Measurements from ENCODE around the gene CYP2J2. TPM values are rescaled to one million over a fixed set of nuclear protein-coding genes. Genes with fewer than 3 reads are reported as not detected.
"Not testable (repeated sequence)": the region's sequence is repeated elsewhere in the genome, so short reads cannot be mapped to it uniquely, and the experiment has no call there.

CYP2J2 gene
- total RNA-seq, 1 donor from 2014 or later, result 1.8 TPM

- H3K27me3 Mint-ChIP-seq (ENCODE audit: low read depth, unreplicated experiment), result peaks cover 17% of the 10 kb centered on the region
- H3K9ac ChIP-seq (ENCODE audit: low read length), result no peak overlapping the region
These were observed 1.9 kb downstream of the CYP2J2 start for GRCh38 chr1:59924653-59925052.

GRCh38 chr1:59921258-59921899 is 5.2 kb downstream of the CYP2J2 start:
- not testable (repeated sequence) for H3K27ac ChIP-seq (ENCODE audit: low read depth, low read length); H3K9ac ChIP-seq (ENCODE audit: low read length); H3K79me2 ChIP-seq (ENCODE audit: insufficient read depth, low read length); H3K36me3 ChIP-seq (ENCODE audit: insufficient read depth, low read length); H3K4me2 ChIP-seq (ENCODE audit: low read length); H3K27me3 ChIP-seq (ENCODE audit: insufficient read depth, low read length); FAIRE-seq; H3K36me3 Mint-ChIP-seq (ENCODE audit: low read depth, unreplicated experiment); H3K9me3 ChIP-seq (ENCODE audit: insufficient read depth, low read depth, low read length); H4K20me1 ChIP-seq (ENCODE audit: insufficient read depth, low read length); H3K4me1 Mint-ChIP-seq (ENCODE audit: low read depth, unreplicated experiment); H3K4me3 ChIP-seq (ENCODE audit: insufficient read depth, low read depth, low read length); DNase-seq (ENCODE audit: low read depth); H2AFZ ChIP-seq (ENCODE audit: low read depth, low read length); H3K27ac Mint-ChIP-seq (ENCODE audit: unreplicated experiment); H3K4me3 Mint-ChIP-seq (ENCODE audit: unreplicated experiment); H3K27me3 Mint-ChIP-seq (ENCODE audit: low read depth, unreplicated experiment); H3K4me1 ChIP-seq (ENCODE audit: insufficient read depth, low read length); H3K9me3 Mint-ChIP-seq (ENCODE audit: unreplicated experiment)

More at GRCh38 chr1:59924653-59925052, 1.9 kb downstream of the CYP2J2 start:
- Histone ChIP-seq H3K79me2 (ENCODE audit: insufficient read depth, low read length) (no peaks in the 10 kb centered on the region), H3K36me3 (ENCODE audit: insufficient read depth, low read length) (no peaks in the 10 kb centered on the region), H3K9me3 (ENCODE audit: insufficient read depth, low read depth, low read length) (no peaks in the 10 kb centered on the region), H3K4me2 (ENCODE audit: low read length) (no peak overlapping the region), H3K27me3 (ENCODE audit: insufficient read depth, low read length) (peaks cover 16% of the 10 kb centered on the region), H3K27ac (ENCODE audit: low read depth, low read length) (no peak overlapping the region), H4K20me1 (ENCODE audit: insufficient read depth, low read length) (no peaks in the 10 kb centered on the region), H3K4me1 (ENCODE audit: insufficient read depth, low read length) (no peaks in the 10 kb centered on the region), H2AFZ (ENCODE audit: low read depth, low read length) (no peak overlapping the region), H3K4me3 (ENCODE audit: insufficient read depth, low read depth, low read length) (no peak overlapping the region)
- no peak for TF ChIP-seq EZH2 (IDR thresholded peaks at IDR 0.05; ENCODE audit: insufficient read depth, low read length)
- TF ChIP-seq, protein P1, sequence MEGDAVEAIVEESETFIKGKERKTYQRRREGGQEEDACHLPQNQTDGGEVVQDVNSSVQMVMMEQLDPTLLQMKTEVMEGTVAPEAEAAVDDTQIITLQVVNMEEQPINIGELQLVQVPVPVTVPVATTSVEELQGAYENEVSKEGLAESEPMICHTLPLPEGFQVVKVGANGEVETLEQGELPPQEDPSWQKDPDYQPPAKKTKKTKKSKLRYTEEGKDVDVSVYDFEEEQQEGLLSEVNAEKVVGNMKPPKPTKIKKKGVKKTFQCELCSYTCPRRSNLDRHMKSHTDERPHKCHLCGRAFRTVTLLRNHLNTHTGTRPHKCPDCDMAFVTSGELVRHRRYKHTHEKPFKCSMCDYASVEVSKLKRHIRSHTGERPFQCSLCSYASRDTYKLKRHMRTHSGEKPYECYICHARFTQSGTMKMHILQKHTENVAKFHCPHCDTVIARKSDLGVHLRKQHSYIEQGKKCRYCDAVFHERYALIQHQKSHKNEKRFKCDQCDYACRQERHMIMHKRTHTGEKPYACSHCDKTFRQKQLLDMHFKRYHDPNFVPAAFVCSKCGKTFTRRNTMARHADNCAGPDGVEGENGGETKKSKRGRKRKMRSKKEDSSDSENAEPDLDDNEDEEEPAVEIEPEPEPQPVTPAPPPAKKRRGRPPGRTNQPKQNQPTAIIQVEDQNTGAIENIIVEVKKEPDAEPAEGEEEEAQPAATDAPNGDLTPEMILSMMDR (IDR thresholded peaks at IDR 0.05; ENCODE audit: insufficient read depth, low read depth, low read length), result no peak
- Mint-ChIP-seq H3K27ac (ENCODE audit: unreplicated experiment) (no peak overlapping the region), H3K9me3 (ENCODE audit: unreplicated experiment) (peaks cover 5% of the 10 kb centered on the region), H3K36me3 (ENCODE audit: low read depth, unreplicated experiment) (no peaks in the 10 kb centered on the region), H3K4me3 (ENCODE audit: unreplicated experiment) (no peak overlapping the region), H3K4me1 (ENCODE audit: low read depth, unreplicated experiment) (no peaks in the 10 kb centered on the region)
- no peak for DNase-seq (ENCODE audit: low read depth)
- no peak for FAIRE-seq

GRCh38 chr1:59919746-59920145 is 6.8 kb downstream of the CYP2J2 start:
- Histone ChIP-seq H3K4me2 (ENCODE audit: low read length) (no peak overlapping the region), H3K9me3 (ENCODE audit: insufficient read depth, low read depth, low read length) (no peaks in the 10 kb centered on the region), H2AFZ (ENCODE audit: low read depth, low read length) (no peak overlapping the region), H3K4me1 (ENCODE audit: insufficient read depth, low read length) (no peaks in the 10 kb centered on the region), H3K27me3 (ENCODE audit: insufficient read depth, low read length) (no peaks in the 10 kb centered on the region), H3K79me2 (ENCODE audit: insufficient read depth, low read length) (no peaks in the 10 kb centered on the region), H3K36me3 (ENCODE audit: insufficient read depth, low read length) (no peaks in the 10 kb centered on the region), H3K27ac (ENCODE audit: low read depth, low read length) (no peak overlapping the region), H4K20me1 (ENCODE audit: insufficient read depth, low read length) (no peaks in the 10 kb centered on the region), H3K4me3 (ENCODE audit: insufficient read depth, low read depth, low read length) (no peak overlapping the region), H3K9ac (ENCODE audit: low read length) (no peak overlapping the region)
- TF ChIP-seq, protein P1 (IDR thresholded peaks at IDR 0.05; ENCODE audit: insufficient read depth, low read depth, low read length), result no peak
- no peak for TF ChIP-seq EZH2 (IDR thresholded peaks at IDR 0.05; ENCODE audit: insufficient read depth, low read length)
- no peaks in the 10 kb centered on the region for H3K27me3 Mint-ChIP-seq (ENCODE audit: low read depth, unreplicated experiment)
- DNase-seq (ENCODE audit: low read depth) (no peak), FAIRE-seq (no peak)
- no peak overlapping the region for H3K27ac Mint-ChIP-seq (ENCODE audit: unreplicated experiment)
- peaks cover 8% of the 10 kb centered on the region for H3K4me1 Mint-ChIP-seq (ENCODE audit: low read depth, unreplicated experiment)
- H3K4me3 Mint-ChIP-seq (ENCODE audit: unreplicated experiment), result no peak overlapping the region
- H3K9me3 Mint-ChIP-seq (ENCODE audit: unreplicated experiment), result no peaks in the 10 kb centered on the region
- H3K36me3 Mint-ChIP-seq (ENCODE audit: low read depth, unreplicated experiment), result no peaks in the 10 kb centered on the region
